ENCODE results near the gene PI3.
"Not testable (repeated sequence)": the region's sequence is repeated elsewhere in the genome, so short reads cannot be mapped to it uniquely, and the experiment has no call there.

Gene PI3

GRCh38 chr20:45138561-45139300 is 36.0 kb upstream of the PI3 start:
- Histone ChIP-seq H3F3A (ENCODE audit: insufficient read depth, low read length) (no peaks in the 10 kb centered on the region), H3K9me2 (ENCODE audit: low read depth, low read length) (no peaks in the 10 kb centered on the region), H2AFZ (ENCODE audit: low read length) (no peak overlapping the region), H3K4me1 (ENCODE audit: insufficient read depth, low read length, severe bottlenecking) (no peaks in the 10 kb centered on the region), H3K36me3 (ENCODE audit: insufficient read depth, low read length) (no peaks in the 10 kb centered on the region), H3K27me3 (ENCODE audit: insufficient read depth, low read length) (no peaks in the 10 kb centered on the region), H3K9me3 (ENCODE audit: low read length) (no peaks in the 10 kb centered on the region), H3K4me3 (ENCODE audit: low read depth, low read length, poor library complexity, severe bottlenecking) (peak overlapping the region; percentile 24), H3K9ac (ENCODE audit: low read length) (no peak overlapping the region), H3K4me2 (ENCODE audit: low read length) (peak overlapping the region; percentile 30; the same call in 1 of the 2 replicates), H4K20me1 (ENCODE audit: insufficient read depth, low read length) (no peaks in the 10 kb centered on the region), H3K27ac (ENCODE audit: low read depth, low read length, poor library complexity, severe bottlenecking) (no peak overlapping the region), H3K79me2 (ENCODE audit: insufficient read depth, low read length) (no peaks in the 10 kb centered on the region)
- peak; percentile 75 for TF ChIP-seq CTCF (IDR thresholded peaks at IDR 0.05; ENCODE audit: low read length)
- no peak for TF ChIP-seq EZH2 (IDR thresholded peaks at IDR 0.05; ENCODE audit: borderline replicate concordance, low read length)

- not testable (repeated sequence) for H2AFZ ChIP-seq (ENCODE audit: low read length); H3K36me3 ChIP-seq (ENCODE audit: insufficient read depth, low read length); H3K27ac ChIP-seq (ENCODE audit: low read depth, low read length, poor library complexity, severe bottlenecking); H3K9ac ChIP-seq (ENCODE audit: low read length); H3K4me2 ChIP-seq (ENCODE audit: low read length); H3K79me2 ChIP-seq (ENCODE audit: insufficient read depth, low read length); H4K20me1 ChIP-seq (ENCODE audit: insufficient read depth, low read length); H3K9me2 ChIP-seq (ENCODE audit: low read depth, low read length); H3K27me3 ChIP-seq (ENCODE audit: insufficient read depth, low read length); H3K4me1 ChIP-seq (ENCODE audit: insufficient read depth, low read length, severe bottlenecking); H3K9me3 ChIP-seq (ENCODE audit: low read length); H3F3A ChIP-seq (ENCODE audit: insufficient read depth, low read length); H3K4me3 ChIP-seq (ENCODE audit: low read depth, low read length, poor library complexity, severe bottlenecking)
These were observed 34.8 kb upstream of the PI3 start for GRCh38 chr20:45139733-45140375.

- no peaks in the 10 kb centered on the region for H3K9me3 ChIP-seq (ENCODE audit: low read length)
- no peaks in the 10 kb centered on the region for H3K79me2 ChIP-seq (ENCODE audit: insufficient read depth, low read length)
- H3F3A ChIP-seq (ENCODE audit: insufficient read depth, low read length): no peaks in the 10 kb centered on the region
- H2AFZ ChIP-seq (ENCODE audit: low read length): no peak overlapping the region
- no peaks in the 10 kb centered on the region for H3K36me3 ChIP-seq (ENCODE audit: insufficient read depth, low read length)
- no peaks in the 10 kb centered on the region for H4K20me1 ChIP-seq (ENCODE audit: insufficient read depth, low read length)
- H3K4me2 ChIP-seq (ENCODE audit: low read length): no peak overlapping the region
- H3K27ac ChIP-seq (ENCODE audit: low read depth, low read length, poor library complexity, severe bottlenecking): no peak overlapping the region
- H3K9ac ChIP-seq (ENCODE audit: low read length): no peak overlapping the region
- H3K9me2 ChIP-seq (ENCODE audit: low read depth, low read length): no peaks in the 10 kb centered on the region
- TF ChIP-seq EZH2 (IDR thresholded peaks at IDR 0.05; ENCODE audit: borderline replicate concordance, low read length): no peak
- TF ChIP-seq CTCF (IDR thresholded peaks at IDR 0.05; ENCODE audit: low read length): no peak
- no peaks in the 10 kb centered on the region for H3K4me1 ChIP-seq (ENCODE audit: insufficient read depth, low read length, severe bottlenecking)
- no peaks in the 10 kb centered on the region for H3K27me3 ChIP-seq (ENCODE audit: insufficient read depth, low read length)
- no peak overlapping the region for H3K4me3 ChIP-seq (ENCODE audit: low read depth, low read length, poor library complexity, severe bottlenecking)
These were observed 33.9 kb upstream of the PI3 start for GRCh38 chr20:45140836-45141235.

Data from OCI-LY1 (cell line).